Measurements from ENCODE around the gene ADGRL3. TPM values are rescaled to one million over a fixed set of nuclear protein-coding genes. Genes with fewer than 3 reads are reported as not detected.

Gene ADGRL3
- total RNA-seq, 1 donor from 2014 or later, result 34.5 TPM

GRCh38 chr4:61882381-61882780, 682.3 kb downstream of the ADGRL3 start:
- no peak for TF ChIP-seq CTCF (conservative IDR thresholded peaks at IDR 0.05)
- peaks cover 8% of the 10 kb centered on the region for H3K36me3 Mint-ChIP-seq (ENCODE audit: low read depth)
- no peaks in the 10 kb centered on the region for H3K4me1 Mint-ChIP-seq
- peaks cover 8% of the 10 kb centered on the region for H3K9me3 Mint-ChIP-seq
- H3K4me3 Mint-ChIP-seq, result no peak overlapping the region
- DNase-seq (ENCODE audit: low read depth, low spot score), result no peak
- no peaks in the 10 kb centered on the region for H3K27me3 Mint-ChIP-seq (ENCODE audit: low read depth)
- no peak overlapping the region for H3K27ac Mint-ChIP-seq (ENCODE audit: unreplicated experiment)

GRCh38 chr4:61886131-61886530, 686.0 kb downstream of the ADGRL3 start:
- H3K27me3 Mint-ChIP-seq (ENCODE audit: low read depth), result no peaks in the 10 kb centered on the region
- no peak for TF ChIP-seq CTCF (conservative IDR thresholded peaks at IDR 0.05)
- H3K36me3 Mint-ChIP-seq (ENCODE audit: low read depth), result peaks cover 5% of the 10 kb centered on the region
- no peak for DNase-seq (ENCODE audit: low read depth, low spot score)
- no peak overlapping the region for H3K27ac Mint-ChIP-seq (ENCODE audit: unreplicated experiment)
- no peak overlapping the region for H3K4me3 Mint-ChIP-seq
- peaks cover 8% of the 10 kb centered on the region for H3K9me3 Mint-ChIP-seq
- H3K4me1 Mint-ChIP-seq, result no peaks in the 10 kb centered on the region

- no peaks in the 10 kb centered on the region for H3K36me3 Mint-ChIP-seq (ENCODE audit: low read depth)
- no peaks in the 10 kb centered on the region for H3K27me3 Mint-ChIP-seq (ENCODE audit: low read depth)
- TF ChIP-seq CTCF (conservative IDR thresholded peaks at IDR 0.05), result no peak
- DNase-seq (ENCODE audit: low read depth, low spot score), result no peak
- no peak overlapping the region for H3K27ac Mint-ChIP-seq (ENCODE audit: unreplicated experiment)
- no peaks in the 10 kb centered on the region for H3K4me1 Mint-ChIP-seq
- H3K4me3 Mint-ChIP-seq, result no peak overlapping the region
- no peaks in the 10 kb centered on the region for H3K9me3 Mint-ChIP-seq
Measured at GRCh38 chr4:61889117-61889516, 689.0 kb downstream of the ADGRL3 start.

- DNase-seq (ENCODE audit: low read depth, low spot score), result no peak
- Mint-ChIP-seq H3K36me3 (ENCODE audit: low read depth) (peaks cover 5% of the 10 kb centered on the region), H3K27ac (ENCODE audit: unreplicated experiment) (no peak overlapping the region), H3K9me3 (peaks cover 4% of the 10 kb centered on the region), H3K27me3 (ENCODE audit: low read depth) (no peaks in the 10 kb centered on the region), H3K4me3 (no peak overlapping the region), H3K4me1 (no peaks in the 10 kb centered on the region)
- no peak for TF ChIP-seq CTCF (conservative IDR thresholded peaks at IDR 0.05)
Measured at GRCh38 chr4:61890321-61890720, 690.2 kb downstream of the ADGRL3 start.

DNA sequence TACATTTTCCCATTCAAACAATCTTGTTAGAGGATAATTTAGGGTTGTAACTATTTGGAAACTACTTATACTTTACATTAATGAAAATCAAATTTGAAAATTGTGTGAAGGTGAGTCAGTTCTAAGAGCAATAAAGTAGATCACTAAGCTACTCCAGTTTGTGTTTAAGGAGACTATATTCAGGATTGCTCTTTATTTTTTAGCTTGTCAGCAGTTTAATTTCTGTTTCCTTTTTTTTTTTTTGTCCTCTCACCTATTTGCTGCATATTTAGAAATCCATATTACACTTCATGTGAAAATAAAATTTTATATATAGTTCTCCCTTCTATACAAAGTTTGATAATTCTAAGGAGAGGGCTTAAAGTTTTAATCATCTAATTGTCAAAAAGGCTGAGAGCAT, 691.8 kb downstream of the ADGRL3 start:
- no peak for TF ChIP-seq CTCF (conservative IDR thresholded peaks at IDR 0.05)
- peaks cover 6% of the 10 kb centered on the region for H3K4me1 Mint-ChIP-seq
- no peak for DNase-seq (ENCODE audit: low read depth, low spot score)

GRCh38 chr4:61896634-61897033, 696.5 kb downstream of the ADGRL3 start:
- no peak for DNase-seq (ENCODE audit: low read depth, low spot score)
- Mint-ChIP-seq H3K36me3 (ENCODE audit: low read depth) (peaks cover 8% of the 10 kb centered on the region), H3K27ac (ENCODE audit: unreplicated experiment) (no peak overlapping the region), H3K9me3 (peaks cover 4% of the 10 kb centered on the region), H3K27me3 (ENCODE audit: low read depth) (no peaks in the 10 kb centered on the region), H3K4me3 (no peak overlapping the region), H3K4me1 (peaks cover 9% of the 10 kb centered on the region)
- no peak for TF ChIP-seq CTCF (conservative IDR thresholded peaks at IDR 0.05)

More for the DNA sequence above, 691.8 kb downstream of the ADGRL3 start:
- Mint-ChIP-seq H3K27me3 (ENCODE audit: low read depth) (no peaks in the 10 kb centered on the region), H3K9me3 (peaks cover 4% of the 10 kb centered on the region), H3K27ac (ENCODE audit: unreplicated experiment) (no peak overlapping the region), H3K4me3 (no peak overlapping the region), H3K36me3 (ENCODE audit: low read depth) (peaks cover 5% of the 10 kb centered on the region)
